Middle frontal gyrus (tissue), 1 donor: Measurements from ENCODE around the gene SPATA31A7.
"Not testable (repeated sequence)": the region's sequence is repeated elsewhere in the genome, so short reads cannot be mapped to it uniquely, and the experiment has no call there.

ENCODE experiments used
- DNase-seq: peaks from one replicate; pipeline ENCODE4 v3.0.0-alpha.2; 2015; ENCODE audit warnings: low spot score; ENCODE audit errors: extremely low spot score

Gene SPATA31A7

GRCh38 chr9:61189736-61190135, at the start of gene SPATA31A7:
TSS of gene SPATA31A7 (plus strand) at chr9:61190036. CDS start at chr9:61190065, 29 bp downstream.
- DNase-seq = not testable (repeated sequence)

- DNase-seq = not testable (repeated sequence)
Measured at GRCh38 chr9:61226438-61226837, 36.6 kb downstream of the SPATA31A7 start.
